IMR-90 (cell line): ENCODE results near the gene DYRK3. TPM values are rescaled to one million over a fixed set of nuclear protein-coding genes. Genes with fewer than 3 reads are reported as not detected.
A peak's percentile ranks its signal among the peaks of the same experiment; 100 is the strongest.

Experiments used
- ATAC-seq: fragments of 200-7000 bp; cut with Tn5 transposase; 2 replicates; pipeline ENCODE4 v1.9.1; 2020; ENCODE audit warnings: low read depth, mild to moderate bottlenecking, moderate library complexity
- BruUV-seq: library from RNA; stranded (reverse); fragments of 400-500 nt; replicated peaks from 2 replicates; lab custom pipeline; 2021; lab: Mats Ljungman, UMichigan
- CTCF ChIA-PET: fragments of 300-600 bp; formaldehyde crosslinking; extraction: SDS; loops from one replicate; lab custom pipeline; 2021; ENCODE audit warnings: antibody characterized with exemption; lab: Yijun Ruan, JAX
- POLR2A ChIA-PET: fragments of 300-600 bp; sonication (Branson Sonifier 250); formaldehyde crosslinking; loops from one replicate; lab custom pipeline; 2022; ENCODE audit warnings: antibody characterized with exemption; ENCODE audit not compliant: unreplicated experiment; lab: Charles Lee
- DNase-seq: peaks from one replicate; pipeline ENCODE4 v3.0.0; 2013
- H2AFZ ChIP-seq: replicated peaks from 2 replicates; pipeline ENCODE3; 2013; ENCODE audit warnings: low read length, mild to moderate bottlenecking; ENCODE audit not compliant: poor library complexity
- H2AK5ac ChIP-seq: 2 replicates; pipeline ENCODE4 v1.6.1; 2013; ENCODE audit warnings: low read depth, low read length, inconsistent platforms
- H2AK9ac ChIP-seq: replicated peaks from 2 replicates; pipeline ENCODE3; 2013; ENCODE audit warnings: mild to moderate bottlenecking, low read depth, low read length, moderate library complexity; ENCODE audit not compliant: poor library complexity
- H2BK120ac ChIP-seq: 2 replicates; pipeline ENCODE4 v1.6.1; 2013; ENCODE audit warnings: low read depth, low read length, inconsistent platforms
- H2BK15ac ChIP-seq: 3 replicates; pipeline ENCODE4 v1.6.1; 2013; ENCODE audit warnings: low read depth, low read length, inconsistent platforms
- H2BK20ac ChIP-seq: 2 replicates; pipeline ENCODE4 v1.6.1; 2013; ENCODE audit warnings: low read depth, mild to moderate bottlenecking, inconsistent platforms, low read length, moderate library complexity
- H2BK5ac ChIP-seq: 2 replicates; pipeline ENCODE4 v1.6.1; 2013; ENCODE audit warnings: mild to moderate bottlenecking, low read depth, low read length, inconsistent platforms; ENCODE audit not compliant: poor library complexity, severe bottlenecking
- H3K14ac ChIP-seq: replicated peaks from 2 replicates; pipeline ENCODE4 v1.6.1; 2013; ENCODE audit warnings: low read depth, low read length, inconsistent platforms
- H3K18ac ChIP-seq: 2 replicates; pipeline ENCODE4 v1.6.1; 2013; ENCODE audit warnings: low read depth, low read length, control low read depth
- H3K23ac ChIP-seq: 2 replicates; pipeline ENCODE4 v1.6.1; 2013; ENCODE audit warnings: low read depth, low read length, inconsistent platforms
- H3K27ac ChIP-seq: 2 replicates; pipeline ENCODE4 v1.5.1; 2013; ENCODE audit warnings: mild to moderate bottlenecking, control low read depth, low read length; ENCODE audit not compliant: insufficient read depth
- H3K27me3 ChIP-seq: 2 replicates; pipeline ENCODE4 v1.6.1; 2013; ENCODE audit warnings: low read length; ENCODE audit not compliant: control insufficient read depth, insufficient read depth
- H3K36me3 ChIP-seq: 2 replicates; pipeline ENCODE4 v1.6.1; 2013; ENCODE audit warnings: low read length, mixed read lengths; ENCODE audit not compliant: control insufficient read depth, insufficient read depth
- H3K4ac ChIP-seq: 2 replicates; pipeline ENCODE4 v1.6.1; 2013; ENCODE audit warnings: low read depth, low read length, inconsistent platforms
- H3K4me1 ChIP-seq: 2 replicates; pipeline ENCODE4 v1.6.1; 2013; ENCODE audit warnings: low read length, mixed read lengths; ENCODE audit not compliant: control insufficient read depth, insufficient read depth
- H3K4me2 ChIP-seq: 2 replicates; pipeline ENCODE4 v1.6.1; 2013; ENCODE audit warnings: low read depth, mild to moderate bottlenecking, control low read depth, low read length, moderate library complexity
- H3K4me3 ChIP-seq: 2 replicates; pipeline ENCODE4 v1.5.1; 2013; ENCODE audit warnings: low read depth, mild to moderate bottlenecking, control low read depth, low read length, moderate library complexity; ENCODE audit not compliant: insufficient read depth
- H3K56ac ChIP-seq: 2 replicates; pipeline ENCODE4 v1.6.1; 2013; ENCODE audit warnings: low read length, inconsistent platforms; ENCODE audit not compliant: insufficient read depth; ENCODE audit errors: extremely low read depth
- H3K79me1 ChIP-seq, 2 experiments: 2 replicates each; pipeline ENCODE4 v1.6.1; 2013; ENCODE audit warnings: low read length in 2 of 2, inconsistent platforms in 1 of 2, low read depth in 1 of 2
- H3K9ac ChIP-seq: 2 replicates; pipeline ENCODE4 v1.6.1; 2013; ENCODE audit warnings: low read depth, low read length, control low read depth
- H3K9me1 ChIP-seq: 2 replicates; pipeline ENCODE4 v1.6.1; 2013; ENCODE audit warnings: low read length, inconsistent platforms; ENCODE audit not compliant: insufficient read depth
- H3K9me3 ChIP-seq: 2 replicates; pipeline ENCODE4 v1.6.1; 2013; ENCODE audit warnings: low read length; ENCODE audit not compliant: control insufficient read depth, insufficient read depth
- H4K20me1 ChIP-seq: 2 replicates; pipeline ENCODE4 v1.6.1; 2013; ENCODE audit warnings: low read length, inconsistent platforms; ENCODE audit not compliant: insufficient read depth
- H4K5ac ChIP-seq: 2 replicates; pipeline ENCODE4 v1.6.1; 2013; ENCODE audit warnings: mild to moderate bottlenecking, low read depth, low read length, control low read depth
- H4K8ac ChIP-seq, 2 experiments: 2 replicates each; pipeline ENCODE4 v1.6.1; 2013; ENCODE audit warnings: low read depth in 2 of 2, low read length in 2 of 2, control low read depth in 1 of 2, inconsistent platforms in 1 of 2
- H4K91ac ChIP-seq: 2 replicates; pipeline ENCODE4 v1.6.1; 2013; ENCODE audit warnings: low read depth, low read length, inconsistent platforms; ENCODE audit not compliant: insufficient read depth
- CHD1 ChIP-seq: IDR thresholded peaks from 2 replicates; pipeline ENCODE4 v1.6.1; 2012; ENCODE audit warnings: low read depth, low read length, improper control_type of control experiment
- POLR2A ChIP-seq: IDR thresholded peaks from 2 replicates; pipeline ENCODE4 v1.6.1; 2012; ENCODE audit warnings: mild to moderate bottlenecking, low read depth, low read length
- WGBS, 2 experiments: methylation state at CpG; one replicate each; pipeline versions ENCODE4 v1.1.5 to v1.1.7; 2013; ENCODE audit warnings: missing lambda C conversion rate in 2 of 2; ENCODE audit not compliant: insufficient read length in 1 of 2; ENCODE audit errors: extremely low coverage in 2 of 2; 5-methylcytosine and 5-hydroxymethylcytosine counted together
- dilution Hi-C: fragments of 300-500 bp; cut with HindIII; formaldehyde crosslinking; loops from one replicate; pipeline ENCODE4 v1.14.3; 2018; ENCODE audit warnings: low sequenced_read_pairs; ENCODE audit not compliant: unreplicated experiment
- in situ Hi-C: fragments of 300-500 bp; cut with MboI; formaldehyde crosslinking; loops from 3 replicates; pipeline ENCODE4 v1.14.3; 2019; ENCODE audit warnings: low sequenced_read_pairs, inconsistent platforms, mixed read lengths
- intact Hi-C: fragments of 100-400 bp; cut with micrococcal nuclease; formaldehyde crosslinking; loops from 2 replicates; pipeline ENCODE4 v1.10.0; 2022
- polyA plus RNA-seq, 3 experiments: library from polyadenylated mRNA; depleted of rRNA; stranded (reverse); fragments of >200 nt; gene quantifications; 2 replicates each; pipeline ENCODE4 v1.2.3, GENCODE V29; 2012; ENCODE audit warnings: low replicate concordance in 1 of 3
- total RNA-seq: library from RNA; depleted of rRNA; stranded (reverse); fragments of >200 nt; gene quantifications from 2 replicates; pipeline ENCODE4 v1.2.3, GENCODE V29; 2012

DYRK3 gene
- total and polyA plus RNA-seq, 2 of the 4 experiments (the other 2 are of a cell fraction): 5.5 to 22.0 TPM

- H2AK5ac ChIP-seq: no peak overlapping the region
- peaks cover 42% of the 10 kb centered on the region for H3K9me1 ChIP-seq
- intact Hi-C loops: loop anchor here (2.0 to 5.0 kb wide), 2 partner anchors 17 to 35 kb away; no protein-coding TSS in a partner anchor
- no peak overlapping the region for H4K5ac ChIP-seq
- TSS peak; percentile 45 for BruUV-seq
- in situ Hi-C loops: no loop called here
- CTCF ChIA-PET: interaction anchor here (1.0 to 1.6 kb wide), 3 partner anchors 22 to 78 kb away, joined by 3 read pairs; no protein-coding TSS in a partner anchor
- peaks cover 39% of the 10 kb centered on the region for H3K4me1 ChIP-seq
- 0 out of 2 replicates have a peak overlapping the region, but pooled peaks have one; percentile 3 for H3K23ac ChIP-seq
- no peak overlapping the region for H2BK5ac ChIP-seq
- H3K14ac ChIP-seq: peak overlapping the region; percentile 12; the same call in 1 of the 2 replicates
- H3K79me1 ChIP-seq: peaks cover 5 to 62% of the 10 kb centered on the region in 2 experiments; a peak in 3 of 4 replicates
- no peak overlapping the region for H2AK9ac ChIP-seq
- ATAC-seq: no peak
- H2BK15ac ChIP-seq: no peak overlapping the region
- DNase-seq: no peak
- TF ChIP-seq POLR2A: no peak; the same call in 1 of the 2 replicates
- 0 out of 2 replicates have a peak, but pooled peaks have one; percentile 17 for TF ChIP-seq CHD1
- H4K91ac ChIP-seq: no peak overlapping the region
- no peak overlapping the region for H3K9ac ChIP-seq
- 0 out of 2 replicates have a peak overlapping the region, but pooled peaks have one; percentile 88 for H3K4me3 ChIP-seq
- no peak overlapping the region for H2AFZ ChIP-seq
- H3K27ac ChIP-seq: no peak overlapping the region
- POLR2A ChIA-PET: no interaction called here
- H3K36me3 ChIP-seq: no peaks in the 10 kb centered on the region
- no peak overlapping the region for H2BK20ac ChIP-seq
- H4K8ac ChIP-seq: no peak overlapping the region
- H3K56ac ChIP-seq: no peak overlapping the region
- no peaks in the 10 kb centered on the region for H3K9me3 ChIP-seq
- H4K20me1 ChIP-seq: peaks cover 68% of the 10 kb centered on the region
- peak overlapping the region; percentile 83 for H3K4me2 ChIP-seq
- H3K18ac ChIP-seq: no peak overlapping the region
- dilution Hi-C loops: no loop called here
- WGBS, 2 experiments: no CpG with 5 or more reads among the region's 7 CpGs
- no peak overlapping the region for H2BK120ac ChIP-seq
- H3K27me3 ChIP-seq: no peaks in the 10 kb centered on the region
- H3K4ac ChIP-seq: no peak overlapping the region
Measured at GRCh38 chr1:206687251-206687914, 52.0 kb downstream of the DYRK3 start.
